GM12872 (cell line): ENCODE measurements around the gene DHFR.

Experiments used
- TF ChIP-seq, protein P1 (sequence below): IDR thresholded peaks from 3 replicates; pipeline ENCODE4 v1.5.1; 2011; ENCODE audit warnings: low read depth, mild to moderate bottlenecking, low read length, moderate library complexity; ENCODE audit not compliant: insufficient read depth

The DHFR gene

DNA sequence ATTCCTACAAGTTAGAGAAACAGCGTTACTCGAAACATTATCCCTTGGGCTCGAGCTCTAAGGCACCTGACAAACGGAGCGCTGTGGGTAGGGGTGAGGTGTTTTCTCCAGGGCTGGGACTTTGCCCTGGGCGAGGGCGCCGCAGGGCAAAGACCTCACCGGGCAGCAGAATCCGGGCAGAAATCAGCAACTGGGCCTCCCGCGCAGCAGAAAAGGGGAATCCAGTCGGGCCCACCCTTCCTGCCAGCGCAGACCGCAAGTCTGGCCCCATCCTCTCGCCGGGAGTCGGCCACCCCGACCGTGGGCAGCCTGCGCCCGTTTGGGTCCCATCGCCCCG, 761 bp downstream of the DHFR start:
- TF ChIP-seq, protein P1, sequence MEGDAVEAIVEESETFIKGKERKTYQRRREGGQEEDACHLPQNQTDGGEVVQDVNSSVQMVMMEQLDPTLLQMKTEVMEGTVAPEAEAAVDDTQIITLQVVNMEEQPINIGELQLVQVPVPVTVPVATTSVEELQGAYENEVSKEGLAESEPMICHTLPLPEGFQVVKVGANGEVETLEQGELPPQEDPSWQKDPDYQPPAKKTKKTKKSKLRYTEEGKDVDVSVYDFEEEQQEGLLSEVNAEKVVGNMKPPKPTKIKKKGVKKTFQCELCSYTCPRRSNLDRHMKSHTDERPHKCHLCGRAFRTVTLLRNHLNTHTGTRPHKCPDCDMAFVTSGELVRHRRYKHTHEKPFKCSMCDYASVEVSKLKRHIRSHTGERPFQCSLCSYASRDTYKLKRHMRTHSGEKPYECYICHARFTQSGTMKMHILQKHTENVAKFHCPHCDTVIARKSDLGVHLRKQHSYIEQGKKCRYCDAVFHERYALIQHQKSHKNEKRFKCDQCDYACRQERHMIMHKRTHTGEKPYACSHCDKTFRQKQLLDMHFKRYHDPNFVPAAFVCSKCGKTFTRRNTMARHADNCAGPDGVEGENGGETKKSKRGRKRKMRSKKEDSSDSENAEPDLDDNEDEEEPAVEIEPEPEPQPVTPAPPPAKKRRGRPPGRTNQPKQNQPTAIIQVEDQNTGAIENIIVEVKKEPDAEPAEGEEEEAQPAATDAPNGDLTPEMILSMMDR: no peak

DNA sequence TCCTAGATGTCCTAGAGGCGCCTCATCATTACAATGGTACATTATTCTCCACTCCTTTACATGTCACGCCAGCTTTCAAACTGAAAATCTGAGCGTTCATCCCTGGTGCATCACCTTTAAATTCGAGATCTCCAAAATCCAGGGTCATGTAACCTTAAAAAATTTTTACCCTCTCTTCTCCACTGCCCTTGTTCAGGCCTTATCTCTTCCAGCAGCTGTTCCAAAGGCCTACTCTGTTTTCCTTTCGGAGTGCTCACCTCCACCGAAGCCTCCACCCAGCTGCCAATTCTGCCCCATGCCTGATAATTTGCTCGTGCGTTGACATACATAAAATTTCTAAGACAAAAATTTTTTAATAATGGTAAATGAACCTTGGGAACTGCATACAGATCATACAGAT, 1.3 kb downstream of the DHFR start:
- TF ChIP-seq, protein P1: no peak

DNA sequence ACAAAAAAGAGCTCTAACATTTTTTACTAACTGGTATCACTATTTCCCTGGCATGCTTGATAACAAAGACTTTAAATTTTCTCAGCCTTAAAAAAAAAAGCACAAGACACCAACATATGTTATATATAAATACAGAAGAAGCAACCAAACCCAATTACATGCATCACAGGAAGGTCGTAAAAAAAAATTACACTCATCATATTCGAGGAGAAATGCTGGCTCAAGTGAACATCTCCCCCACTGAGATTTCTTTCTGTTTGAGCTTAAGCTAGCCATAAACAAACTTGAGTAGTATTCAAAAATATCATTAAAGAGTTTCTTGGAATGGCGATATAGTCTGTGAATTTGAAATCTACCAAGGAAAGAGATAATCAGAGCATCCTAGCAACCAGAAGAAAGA, 7.9 kb downstream of the DHFR start:
- TF ChIP-seq, protein P1: no peak

DNA sequence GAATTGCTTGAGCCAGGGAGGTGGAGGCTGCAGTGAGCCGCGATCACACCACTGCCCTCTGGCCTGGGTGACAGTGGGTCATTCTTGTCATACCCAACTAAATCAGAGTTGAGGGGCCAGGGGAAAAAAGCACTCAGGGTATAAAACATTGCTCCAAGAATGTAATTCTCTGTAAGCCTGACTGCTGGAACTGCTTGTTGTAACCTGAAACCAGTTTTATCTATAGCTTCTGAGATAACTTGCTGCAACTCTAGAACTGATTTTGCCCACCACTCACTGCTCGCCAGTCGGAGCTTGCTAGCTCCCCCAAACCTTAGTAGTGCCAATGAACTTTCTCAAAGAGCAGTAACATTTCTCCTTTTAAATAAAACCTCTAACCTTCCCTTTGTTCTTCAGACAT, 9.9 kb downstream of the DHFR start:
- TF ChIP-seq, protein P1: no peak

DNA sequence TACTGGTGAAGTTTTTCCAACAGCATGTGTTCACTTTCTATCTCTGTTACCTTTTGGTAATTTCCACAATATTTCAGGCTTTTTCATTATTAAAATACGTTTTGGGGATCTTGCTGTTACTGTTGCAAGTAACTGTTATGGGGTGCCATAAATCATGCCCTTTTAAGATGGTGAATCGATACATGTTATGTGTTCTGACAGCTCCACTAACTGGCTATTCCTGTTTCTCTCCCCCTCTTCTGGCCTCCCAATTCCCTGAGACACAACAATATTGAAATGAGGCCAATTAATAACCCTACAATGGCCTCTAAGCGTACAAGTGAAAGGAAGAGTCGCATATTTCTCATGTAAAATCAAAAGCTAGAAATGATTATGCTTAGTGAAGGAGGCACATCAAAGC, 13.4 kb downstream of the DHFR start:
- TF ChIP-seq, protein P1: no peak

DNA sequence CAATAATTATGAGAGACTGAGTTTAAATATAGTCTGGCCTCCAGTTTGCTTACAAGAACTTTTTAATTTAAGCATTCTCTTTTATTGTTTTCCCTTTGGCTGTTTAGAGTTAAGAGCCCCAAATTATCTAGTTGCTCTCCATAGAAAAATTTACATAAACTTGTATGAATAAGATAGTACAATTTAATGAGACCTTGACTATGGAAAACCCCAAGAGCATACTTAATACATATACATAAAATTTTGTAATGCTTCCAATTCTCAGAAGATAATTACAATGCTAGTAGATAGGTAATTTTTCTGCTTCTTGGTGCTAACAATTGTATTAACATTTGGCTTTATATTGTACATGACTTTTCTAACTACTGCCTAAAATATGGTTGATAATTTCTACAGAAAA, 20.6 kb downstream of the DHFR start:
- TF ChIP-seq, protein P1: no peak

DNA sequence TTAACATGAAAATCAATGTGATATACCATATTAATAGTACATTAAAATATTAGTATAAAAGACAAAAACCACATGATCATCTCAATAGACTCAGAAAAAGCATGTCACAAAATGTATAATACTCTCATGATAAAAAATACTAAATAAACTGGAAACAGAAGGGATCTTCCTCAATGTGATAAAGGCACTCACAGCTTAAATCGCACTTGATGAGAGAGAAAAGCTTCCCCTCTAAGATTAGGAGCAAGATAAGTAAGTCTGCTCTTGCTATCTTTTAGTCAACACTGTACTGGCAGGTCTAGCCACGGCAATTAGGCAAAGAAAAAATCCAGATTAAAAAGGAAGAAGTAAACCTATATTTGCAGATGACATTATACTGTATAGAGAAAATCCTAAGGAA, 22.1 kb downstream of the DHFR start:
- TF ChIP-seq, protein P1: no peak
